Hematopoietic multipotent progenitor cell treated with erythropoietin and hydrocortisone succinate and interleukin-3 and kit ligand, for 17 days (in vitro differentiated cells): ENCODE results near the gene SH3GL3.

Experiments used
- DNase-seq: peaks from one replicate; pipeline ENCODE4 v3.0.0-alpha.2; 2015; ENCODE audit warnings: low spot score

SH3GL3 gene

DNA sequence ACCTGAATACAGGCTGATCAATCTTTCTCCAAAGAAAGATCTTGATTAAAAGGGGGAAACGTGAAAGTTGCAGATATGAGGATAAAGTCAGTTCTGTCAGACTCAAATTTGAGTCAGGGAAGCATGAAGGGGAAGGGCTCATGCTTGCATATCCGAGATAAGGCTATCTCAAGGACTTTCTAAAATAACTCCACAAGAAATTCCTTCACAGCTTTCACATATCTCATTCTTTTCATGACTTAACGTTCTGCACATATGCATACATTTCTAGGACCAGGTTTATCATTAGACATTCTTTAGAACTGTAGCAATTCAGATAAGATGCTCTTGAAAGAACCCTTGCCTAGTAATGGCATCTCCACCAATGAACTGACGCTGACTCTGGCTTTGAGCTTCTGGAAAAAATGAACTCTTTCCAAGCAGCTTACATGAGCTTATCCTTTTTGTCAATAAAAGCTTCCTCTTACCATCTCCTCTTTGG is 15.9 kb downstream of the SH3GL3 start:
- no peak for DNase-seq

DNA sequence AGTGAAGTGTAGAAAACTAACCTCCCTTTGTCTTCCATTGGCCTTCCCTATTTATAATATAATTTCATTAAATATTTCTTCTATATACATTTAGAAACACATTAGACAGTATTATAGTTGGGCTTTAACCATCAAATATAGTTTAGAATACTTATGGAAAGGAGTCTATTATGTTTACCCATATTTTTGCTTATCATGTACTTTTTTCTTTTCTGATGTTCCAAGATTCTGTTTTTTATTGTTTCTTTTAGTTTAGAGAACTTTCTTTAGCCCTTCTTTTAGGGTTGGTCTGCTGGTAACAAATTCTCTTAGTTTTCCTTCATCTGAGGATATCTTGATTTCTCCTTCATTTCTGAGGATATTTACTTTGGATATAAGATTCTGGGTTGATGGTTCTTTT is 23.7 kb downstream of the SH3GL3 start:
- DNase-seq: no peak

DNA sequence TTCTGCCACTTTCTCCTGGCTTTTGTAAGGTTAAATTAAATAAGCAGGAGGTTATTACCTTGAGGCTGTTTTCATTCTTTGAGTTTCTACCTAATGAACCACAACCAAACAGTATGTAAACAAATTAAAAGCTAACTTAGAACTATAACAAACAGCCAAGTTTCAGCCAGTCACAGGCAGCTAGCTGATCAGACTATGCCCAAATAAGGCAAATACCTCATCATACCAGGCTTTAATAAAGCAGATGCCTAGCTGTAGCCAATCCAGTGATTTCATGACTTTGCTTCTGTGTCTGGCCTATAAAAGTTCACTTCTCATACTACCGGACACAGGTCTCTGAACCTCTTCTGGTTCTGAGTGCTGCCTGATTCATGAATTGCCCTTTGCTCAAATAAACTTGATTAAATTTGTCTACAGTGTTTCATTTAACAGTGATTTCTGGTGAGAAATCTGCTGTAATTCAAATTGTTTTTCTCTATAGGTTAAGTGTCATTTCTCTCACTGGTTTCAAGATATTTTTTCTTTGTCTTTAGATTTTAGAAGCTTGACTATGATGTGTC is 24.2 kb downstream of the SH3GL3 start:
- DNase-seq: no peak

DNA sequence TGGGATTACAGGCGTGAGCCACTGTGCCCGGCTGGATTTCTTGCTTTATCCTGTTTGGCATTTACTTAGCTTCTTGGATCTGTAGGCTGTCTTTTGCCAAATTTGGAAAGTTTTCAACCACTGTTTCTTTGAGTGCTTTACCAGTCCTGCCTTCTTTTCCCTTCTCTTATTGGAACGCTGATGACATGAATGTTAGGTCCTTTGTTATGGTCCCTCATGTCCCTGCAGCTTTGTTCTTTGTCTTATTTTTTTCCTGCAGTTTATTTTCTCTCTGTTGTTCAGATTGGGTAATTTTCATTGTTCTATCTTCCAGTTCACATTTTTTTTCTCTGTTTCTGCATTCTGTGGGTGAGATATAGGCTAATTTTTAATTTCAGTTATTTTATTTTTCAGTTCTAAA is 25.0 kb downstream of the SH3GL3 start:
- DNase-seq: no peak

DNA sequence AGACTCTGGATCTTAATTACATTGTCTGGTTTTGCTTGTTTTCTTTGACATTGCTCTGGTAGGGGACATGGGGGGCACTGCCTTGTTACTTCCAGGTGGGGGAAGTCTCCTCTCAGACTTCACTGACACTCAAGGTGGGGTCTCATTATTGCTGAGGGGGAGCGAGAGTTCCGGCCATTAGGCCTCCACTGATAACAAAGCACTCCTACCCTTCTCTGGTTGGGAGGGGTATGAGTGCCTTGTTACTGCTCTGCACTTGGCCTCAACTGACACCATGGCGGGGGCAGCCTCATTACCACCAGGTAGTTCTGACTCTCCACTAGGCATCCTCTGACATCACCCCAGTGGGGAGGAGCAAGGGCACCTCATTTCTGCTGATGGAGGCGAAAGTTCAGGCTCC is 25.7 kb downstream of the SH3GL3 start:
- no peak for DNase-seq

DNA sequence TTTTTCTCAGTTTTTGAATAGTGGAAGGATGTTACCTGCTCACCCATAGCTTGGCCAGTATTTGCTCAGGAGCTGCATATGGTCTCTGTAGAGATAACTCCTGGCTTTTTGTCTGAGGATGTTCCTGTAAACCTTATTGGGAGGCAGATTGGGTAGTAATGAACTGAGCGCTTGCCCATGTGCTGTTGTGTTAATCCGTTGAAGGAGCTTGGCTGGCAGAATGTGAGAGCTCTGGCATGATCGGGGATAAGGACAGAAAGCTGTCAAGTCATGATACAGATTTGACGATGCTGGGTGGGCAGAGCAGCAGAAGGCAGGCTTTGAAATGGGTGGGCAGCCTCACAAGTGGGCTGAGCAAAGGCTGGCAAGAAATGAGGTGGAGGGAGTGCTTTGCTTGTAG is 27.4 kb downstream of the SH3GL3 start:
- no peak for DNase-seq

DNA sequence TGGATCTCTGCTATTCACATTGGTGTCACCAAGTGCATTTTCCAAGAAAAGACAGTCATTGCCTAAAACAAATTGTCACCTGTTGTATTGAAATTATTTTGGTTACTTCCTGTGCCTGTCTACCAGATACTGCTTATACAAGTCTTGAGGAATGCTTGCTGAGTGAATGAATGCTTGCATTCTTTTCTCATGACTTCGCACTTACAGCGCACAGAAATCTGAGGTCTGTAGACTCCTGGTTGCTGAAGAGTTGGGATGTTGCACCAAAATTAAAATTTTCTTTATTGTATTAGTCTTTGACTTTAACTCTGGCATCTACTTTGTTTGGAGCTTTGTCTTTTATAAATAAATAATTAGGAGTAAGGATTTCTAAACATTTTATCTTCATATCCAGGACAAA is 28.4 kb downstream of the SH3GL3 start:
- no peak for DNase-seq

DNA sequence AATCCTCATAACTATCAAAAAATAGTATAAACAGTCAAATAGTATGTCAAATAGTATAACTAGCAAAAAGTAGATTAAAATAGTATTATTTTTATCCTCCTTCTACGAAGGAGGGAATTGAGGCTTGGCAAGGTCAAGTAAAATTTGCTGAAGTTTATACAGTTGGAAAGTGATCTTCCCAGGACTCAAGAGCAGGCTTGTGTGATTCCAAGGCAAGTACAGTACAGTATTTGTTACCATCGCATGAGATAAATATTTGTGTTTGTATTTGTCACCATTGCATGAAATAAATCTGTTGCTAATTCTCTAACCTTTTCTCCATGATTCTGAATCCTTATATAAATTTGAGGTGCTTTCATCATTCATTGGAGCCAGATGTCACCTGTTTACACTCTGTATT is 28.9 kb downstream of the SH3GL3 start:
- no peak for DNase-seq

DNA sequence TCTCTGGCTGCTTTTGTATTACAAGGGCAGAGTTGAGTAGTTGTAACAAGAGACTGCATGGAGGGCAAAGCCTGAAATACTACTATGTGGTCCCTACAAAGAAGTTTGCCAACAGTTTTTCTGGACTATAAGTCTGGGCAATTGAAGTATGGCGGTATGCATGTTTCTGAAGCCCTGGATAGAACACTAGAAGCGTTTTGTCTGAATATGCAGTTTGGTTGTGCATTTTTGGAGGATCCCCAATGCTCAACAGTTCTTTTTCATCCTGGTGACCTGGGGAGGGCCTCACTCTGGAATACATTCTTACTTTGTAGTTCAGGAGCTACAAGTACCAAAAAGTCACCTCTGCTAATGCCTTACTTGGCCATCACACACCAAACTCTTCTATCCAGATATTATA is 29.6 kb downstream of the SH3GL3 start:
- DNase-seq: no peak

DNA sequence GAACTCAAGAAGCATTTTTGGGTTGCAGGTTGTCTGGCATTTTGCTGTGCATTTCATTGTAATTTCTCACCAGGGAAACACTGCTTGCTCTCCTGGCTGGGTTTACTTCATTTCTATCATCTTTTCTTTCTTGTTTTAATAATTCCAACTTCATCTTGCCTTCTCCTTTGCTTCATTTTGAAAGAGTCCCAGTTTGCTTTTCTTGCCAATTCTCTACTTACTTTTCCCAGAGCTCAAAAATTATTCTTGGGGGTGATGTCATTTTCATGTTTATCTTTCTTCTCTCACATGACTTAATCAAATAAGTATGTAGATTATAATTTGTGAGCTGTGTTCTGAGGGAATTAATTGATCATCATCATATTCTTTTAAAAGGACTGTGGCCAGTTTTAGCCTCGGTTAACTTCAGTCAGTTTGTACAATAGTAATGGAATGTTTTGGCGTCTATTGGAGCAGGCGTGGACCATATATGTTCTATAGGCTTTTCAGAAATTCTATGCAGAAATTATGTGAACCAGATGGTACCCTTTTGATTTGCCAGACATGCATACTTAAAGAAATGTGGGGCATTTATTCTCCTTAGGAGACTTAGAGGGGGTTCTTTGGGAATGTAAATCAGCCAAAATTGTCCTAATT is 30.1 kb downstream of the SH3GL3 start:
- no peak for DNase-seq

DNA sequence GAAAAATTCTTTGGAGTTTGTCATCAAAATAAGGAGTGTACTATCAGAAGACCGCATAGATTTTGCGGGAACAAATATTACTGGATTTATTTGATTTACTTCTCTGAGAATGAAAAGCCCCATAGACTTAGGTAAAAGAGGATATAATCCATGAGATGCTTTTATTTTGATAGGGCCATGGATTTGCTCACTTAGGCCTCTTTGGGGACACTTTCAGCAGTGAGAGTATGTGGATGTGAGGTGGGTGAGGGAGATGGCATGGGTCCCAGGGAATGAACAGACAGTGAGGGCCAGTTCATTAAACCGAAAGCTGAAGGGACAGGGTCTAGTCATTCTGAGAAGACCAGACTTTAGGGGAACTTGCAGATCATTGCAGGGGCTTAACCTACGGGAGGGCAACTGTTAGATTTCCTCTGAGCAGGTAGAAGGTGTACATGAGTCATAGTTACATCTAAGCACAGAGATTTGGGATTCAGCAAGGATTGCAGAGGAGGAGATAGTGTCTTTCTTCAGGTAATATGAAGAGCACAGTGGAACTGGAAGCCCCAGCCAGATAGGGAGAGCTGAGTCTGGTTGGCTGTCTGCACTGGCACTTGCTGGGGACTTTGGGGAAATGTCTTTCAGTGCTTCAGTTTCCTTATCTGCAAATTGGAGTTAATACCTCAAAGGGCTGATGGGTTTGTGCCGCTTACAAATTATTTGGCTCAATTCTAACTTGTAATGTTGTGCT is 30.8 kb downstream of the SH3GL3 start:
- no peak for DNase-seq

DNA sequence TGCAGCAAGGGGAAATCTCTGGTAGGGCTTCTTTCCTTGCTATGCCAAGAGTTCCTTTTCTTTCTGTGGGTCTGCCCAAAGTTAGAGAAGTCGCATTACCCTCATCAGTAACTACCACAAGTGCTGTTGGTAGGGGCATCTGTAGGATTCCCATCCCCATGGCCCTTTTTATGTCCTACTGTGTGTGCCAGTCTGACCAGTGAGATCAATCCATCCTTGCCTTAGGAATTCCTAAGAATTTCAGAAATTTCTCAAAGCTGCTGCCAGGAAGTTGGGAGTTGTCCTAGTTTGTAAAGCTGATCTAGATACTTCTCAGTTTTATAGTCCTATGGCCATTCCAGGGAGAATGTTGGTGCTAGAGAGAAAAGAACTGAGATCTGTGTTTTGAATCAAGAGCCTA is 36.5 kb downstream of the SH3GL3 start:
- DNase-seq: no peak

DNA sequence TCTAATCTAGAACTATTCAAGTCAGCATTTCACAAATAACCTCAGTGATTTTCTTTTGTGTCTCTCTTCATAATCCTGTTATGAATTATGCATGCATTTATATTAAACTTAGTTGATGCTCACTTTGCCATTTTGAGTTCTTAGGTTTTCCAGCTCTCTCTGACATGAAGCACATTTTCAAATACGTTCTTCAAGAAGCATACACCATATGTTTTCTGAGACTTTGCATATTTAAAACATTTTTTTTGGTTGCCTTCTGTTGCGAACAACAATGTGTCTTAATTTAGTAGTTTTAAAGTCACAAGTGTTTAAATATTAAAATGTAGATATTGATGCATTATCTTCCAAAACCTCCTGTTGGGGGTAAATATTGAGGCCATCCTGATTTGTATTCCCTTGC is 37.5 kb downstream of the SH3GL3 start:
- DNase-seq: no peak

DNA sequence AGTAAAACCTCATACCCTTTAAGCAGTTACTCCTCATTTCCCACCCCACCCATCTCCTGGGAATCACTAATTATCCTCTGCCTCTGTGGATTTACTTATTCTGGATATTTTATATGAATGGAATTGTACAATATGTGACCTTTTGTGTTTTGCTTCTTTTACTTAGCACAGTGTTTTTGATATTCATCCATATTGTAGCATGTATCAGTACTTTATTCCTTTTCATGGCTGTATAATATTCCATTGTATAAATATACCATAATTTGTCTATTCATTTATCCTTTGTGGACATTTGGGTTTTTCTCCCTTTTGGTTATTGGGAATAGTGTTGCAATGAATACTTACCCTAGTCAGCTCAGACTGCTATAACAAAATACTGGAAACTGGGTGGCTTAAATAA is 39.2 kb downstream of the SH3GL3 start:
- no peak for DNase-seq

DNA sequence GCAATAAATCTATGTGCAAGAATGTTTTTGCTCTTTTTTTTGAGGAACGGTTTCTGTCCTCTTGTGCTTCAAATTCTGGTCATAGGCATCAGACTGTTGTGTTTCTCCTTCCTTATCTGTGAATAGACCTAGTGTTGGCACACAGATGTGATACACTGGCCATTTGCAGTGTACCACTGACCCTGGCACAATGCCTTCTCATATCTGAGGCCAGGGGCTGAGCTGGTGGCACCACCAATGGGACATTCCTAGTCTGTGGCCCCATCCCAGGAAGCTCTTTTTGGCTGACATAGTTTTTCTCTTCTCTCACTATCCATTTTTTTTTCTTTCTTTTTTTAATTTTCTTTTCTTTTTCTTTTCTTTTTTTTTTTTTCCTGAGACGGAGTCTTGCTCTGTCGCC is 40.4 kb downstream of the SH3GL3 start:
- DNase-seq: no peak

DNA sequence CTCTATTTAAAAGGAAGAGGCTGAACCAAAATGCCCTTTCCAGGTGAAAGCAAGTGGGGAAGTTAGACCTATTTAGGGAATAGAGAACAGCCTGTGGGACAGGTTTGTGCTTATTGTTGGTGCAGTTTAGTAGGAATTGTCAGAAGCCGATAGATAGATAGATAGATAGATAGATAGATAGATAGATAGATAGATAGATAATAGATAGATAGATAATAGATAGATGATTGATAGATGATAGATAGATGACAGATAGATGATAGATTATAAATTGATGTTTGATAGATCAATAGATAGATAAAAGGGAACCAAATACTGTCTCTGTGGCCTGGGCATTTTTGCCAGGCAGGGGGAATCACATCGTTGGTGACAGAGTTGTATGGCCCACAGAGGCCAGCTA is 42.5 kb downstream of the SH3GL3 start:
- no peak for DNase-seq

DNA sequence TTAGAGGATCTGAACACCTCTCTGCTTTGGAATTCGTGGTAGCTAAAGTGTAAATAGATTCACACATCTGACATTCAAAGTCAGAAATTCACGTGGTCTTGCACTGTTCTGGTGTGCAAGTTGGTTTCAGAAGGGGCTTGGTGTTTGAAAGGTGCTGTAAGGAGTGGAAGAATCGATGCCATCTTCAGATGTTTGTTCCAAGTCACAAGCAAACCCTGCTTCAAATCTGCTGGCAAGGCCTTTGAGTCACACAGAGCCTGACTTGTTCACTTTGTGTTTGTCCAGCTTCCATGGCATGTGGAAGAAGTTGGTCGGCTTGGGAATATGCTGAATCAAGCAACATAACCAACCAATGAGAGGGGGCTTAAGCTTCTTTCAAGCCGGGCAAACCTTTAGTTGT is 44.3 kb downstream of the SH3GL3 start:
- no peak for DNase-seq

DNA sequence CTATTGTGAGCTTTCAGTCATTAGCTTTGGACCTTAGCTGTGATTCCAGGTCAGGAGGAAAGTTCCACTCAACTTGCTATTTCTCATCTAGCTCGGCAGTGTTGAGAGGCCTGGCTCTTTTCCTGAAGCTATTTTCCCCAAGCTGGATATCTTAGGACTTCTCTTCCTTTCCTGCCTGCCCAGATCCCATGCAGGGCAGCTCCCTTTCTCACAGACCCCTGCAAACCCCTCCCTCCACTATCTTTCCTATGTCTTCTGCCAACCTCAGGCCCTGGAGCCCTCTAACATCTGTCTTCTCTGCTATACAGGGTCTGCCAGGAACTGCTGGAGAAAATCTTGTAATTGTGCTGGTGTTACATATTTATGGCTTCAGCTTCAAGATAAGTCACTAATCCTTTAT is 49.6 kb downstream of the SH3GL3 start:
- DNase-seq: no peak

DNA sequence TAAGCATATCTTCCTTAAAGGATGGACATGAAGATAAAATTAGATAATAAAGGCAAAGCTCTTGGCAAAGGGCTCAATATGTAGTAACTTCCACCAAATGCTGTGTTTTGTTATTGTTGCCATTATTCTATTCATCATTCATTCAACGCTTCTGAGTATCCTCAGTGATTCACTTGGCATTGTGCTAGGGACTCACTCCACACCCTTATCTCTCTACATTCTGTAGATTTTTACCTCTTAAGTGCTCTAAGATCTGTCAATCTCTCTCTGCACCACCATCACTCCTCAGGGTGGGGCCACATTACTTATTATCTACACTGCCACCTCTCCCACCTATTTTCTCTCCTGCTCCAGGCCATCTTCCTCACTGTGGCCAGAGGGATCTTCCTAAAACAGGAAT is 51.2 kb downstream of the SH3GL3 start:
- DNase-seq: no peak

DNA sequence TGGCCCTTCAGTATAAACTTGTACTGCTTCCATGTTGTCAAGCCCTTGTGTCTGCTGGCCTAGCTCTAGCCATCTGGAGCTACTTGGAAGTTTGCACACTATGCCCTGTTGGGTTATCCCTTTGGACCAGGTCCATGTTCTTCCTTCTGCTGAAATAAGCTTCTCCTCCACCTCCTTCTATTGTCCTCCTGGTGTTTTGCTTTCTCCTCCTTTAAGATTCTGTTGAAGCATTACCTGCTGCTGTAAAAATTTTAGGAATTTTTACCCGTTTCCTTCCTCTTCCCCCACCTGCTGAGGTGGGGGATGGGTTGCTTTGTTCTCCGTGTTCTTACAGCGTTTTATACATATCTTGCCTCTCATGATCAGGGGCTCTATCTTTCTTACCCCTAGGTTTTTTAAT is 51.7 kb downstream of the SH3GL3 start:
- no peak for DNase-seq

DNA sequence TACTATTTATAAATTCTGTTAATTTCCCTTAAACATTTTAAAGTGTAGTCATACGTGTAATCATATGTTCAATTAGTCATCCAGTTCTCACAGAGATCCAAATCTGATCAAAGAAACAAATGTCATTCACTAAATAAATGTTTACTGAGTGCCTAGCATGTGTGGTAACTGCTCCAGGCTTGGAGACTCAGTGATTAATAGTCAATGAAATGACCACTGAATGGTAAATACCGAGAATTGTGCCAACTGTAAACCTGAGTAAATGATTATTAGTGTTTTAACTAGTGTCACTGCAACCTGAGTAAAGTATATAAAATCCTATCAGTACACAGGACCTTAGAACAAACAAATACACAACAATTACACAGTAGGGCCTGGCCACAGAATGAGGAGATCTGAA is 52.3 kb downstream of the SH3GL3 start:
- DNase-seq: no peak

DNA sequence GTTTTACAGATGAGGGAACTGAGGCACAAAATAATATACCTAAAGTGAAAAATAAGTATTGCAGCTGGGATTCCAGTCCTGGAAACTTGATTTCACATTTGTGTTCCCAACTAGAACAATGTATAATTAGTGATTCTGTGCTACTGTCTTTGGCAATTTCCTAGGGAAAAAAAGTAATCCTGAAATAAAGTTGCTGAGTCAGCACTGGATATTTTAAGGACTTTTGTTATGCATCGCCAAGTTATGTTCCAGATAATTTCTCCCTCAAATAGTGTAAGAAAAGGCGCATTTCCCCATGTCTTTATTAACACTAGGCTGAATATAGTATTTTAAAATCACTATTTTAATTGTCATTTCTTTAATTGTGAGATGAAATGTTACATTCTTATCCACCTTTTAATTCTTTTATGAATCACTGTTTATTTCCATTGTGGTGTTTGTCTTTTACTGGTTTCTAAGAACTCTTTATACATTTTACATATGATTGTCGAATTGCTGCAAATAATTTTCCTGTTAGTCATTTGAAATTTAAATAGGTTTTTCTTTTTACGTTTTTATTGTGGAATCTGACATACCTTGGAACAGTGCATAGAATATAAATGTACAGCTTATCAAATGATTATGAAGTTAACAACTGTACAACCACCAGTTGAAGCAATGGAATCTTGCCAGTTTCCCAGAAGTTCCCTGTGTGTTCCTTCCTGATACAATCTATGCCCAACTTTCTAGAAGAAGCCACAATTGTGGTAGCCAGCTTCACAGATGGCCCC is 56.6 kb downstream of the SH3GL3 start:
- no peak for DNase-seq

DNA sequence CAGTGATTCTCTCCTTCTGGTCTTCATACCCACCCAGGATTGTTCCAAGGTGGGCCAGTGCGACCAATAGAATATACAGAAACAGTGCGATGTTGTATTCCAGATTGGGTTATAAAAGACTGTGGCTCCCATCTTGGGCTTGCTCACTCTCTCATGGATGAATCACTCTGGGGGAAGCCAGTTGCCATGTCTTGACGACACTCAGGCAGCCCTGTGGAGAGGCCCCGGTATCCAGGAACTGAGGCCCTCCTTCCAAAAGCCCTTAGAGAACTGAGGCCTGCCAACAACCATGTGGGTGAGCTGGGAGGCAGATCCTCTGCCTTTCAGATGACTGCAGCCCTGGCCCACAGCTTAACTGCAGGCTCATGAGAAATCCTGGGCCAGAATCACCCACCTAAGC is 57.2 kb downstream of the SH3GL3 start:
- DNase-seq: no peak
